ENCODE results near the gene MS4A4A. TPM values are rescaled to one million over a fixed set of nuclear protein-coding genes. Genes with fewer than 3 reads are reported as not detected.

MS4A4A gene
- total RNA-seq, result 10 to 100 TPM in 1 of 2 donors, 1 to 10 TPM in 1; 1.3 to 16.3 TPM

DNA sequence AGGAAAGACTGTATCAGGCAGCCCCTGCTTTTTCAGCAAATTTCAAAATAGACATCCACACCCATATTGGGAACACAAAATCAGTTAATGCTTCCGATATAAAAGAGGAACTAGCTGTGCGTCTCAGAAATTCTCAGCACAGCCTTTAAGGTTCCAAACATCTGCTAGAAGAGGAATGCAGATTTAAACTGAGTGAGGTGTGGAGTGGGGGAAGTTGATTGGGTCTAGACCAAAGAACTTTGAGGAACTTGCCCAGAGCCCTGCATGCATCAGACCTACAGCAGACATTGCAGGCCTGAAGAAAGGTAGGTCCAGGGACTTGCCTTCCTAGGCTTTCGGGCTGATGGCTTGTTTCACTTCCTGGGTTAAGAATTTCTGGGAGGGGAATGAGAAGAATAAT lies at the start of gene MS4A4A:
TSS of gene MS4A4A (plus strand) at position 255 of the 400 bp plus-strand sequence. CDS start at position 265, 10 bp downstream.
- no peak for ATAC-seq
- Histone ChIP-seq H3K4me3 (no peak within 1 kb of the TSS), H3K9me3 (no peaks in the 10 kb centered on the region), H3K27me3 (no peaks in the 10 kb centered on the region), H3K4me1 (no peaks in the 10 kb centered on the region), H3K36me3 (replicated peaks in 1 of 2; ENCODE audit: insufficient read depth in 1 of 2, low read depth in 2 of 2) (no peaks in the 10 kb centered on the region), H3K27ac (peak within 1 kb of the TSS in 1 of 4 donors; percentile 58)
- DNase-seq, result peak in 2 of 4 donors; percentile 14 to 60
- 80 to 83% methylated on average over 3 of the region's 3 CpGs for WGBS, 2 donors
- TF ChIP-seq, protein P1, sequence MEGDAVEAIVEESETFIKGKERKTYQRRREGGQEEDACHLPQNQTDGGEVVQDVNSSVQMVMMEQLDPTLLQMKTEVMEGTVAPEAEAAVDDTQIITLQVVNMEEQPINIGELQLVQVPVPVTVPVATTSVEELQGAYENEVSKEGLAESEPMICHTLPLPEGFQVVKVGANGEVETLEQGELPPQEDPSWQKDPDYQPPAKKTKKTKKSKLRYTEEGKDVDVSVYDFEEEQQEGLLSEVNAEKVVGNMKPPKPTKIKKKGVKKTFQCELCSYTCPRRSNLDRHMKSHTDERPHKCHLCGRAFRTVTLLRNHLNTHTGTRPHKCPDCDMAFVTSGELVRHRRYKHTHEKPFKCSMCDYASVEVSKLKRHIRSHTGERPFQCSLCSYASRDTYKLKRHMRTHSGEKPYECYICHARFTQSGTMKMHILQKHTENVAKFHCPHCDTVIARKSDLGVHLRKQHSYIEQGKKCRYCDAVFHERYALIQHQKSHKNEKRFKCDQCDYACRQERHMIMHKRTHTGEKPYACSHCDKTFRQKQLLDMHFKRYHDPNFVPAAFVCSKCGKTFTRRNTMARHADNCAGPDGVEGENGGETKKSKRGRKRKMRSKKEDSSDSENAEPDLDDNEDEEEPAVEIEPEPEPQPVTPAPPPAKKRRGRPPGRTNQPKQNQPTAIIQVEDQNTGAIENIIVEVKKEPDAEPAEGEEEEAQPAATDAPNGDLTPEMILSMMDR (IDR thresholded peaks at IDR 0.05), result no peak
- TF ChIP-seq POLR2A (IDR thresholded peaks at IDR 0.05), result peak in 1 of 3 donors; percentile 58
- intact Hi-C loops (cut with DNase I), result no loop called here

DNA sequence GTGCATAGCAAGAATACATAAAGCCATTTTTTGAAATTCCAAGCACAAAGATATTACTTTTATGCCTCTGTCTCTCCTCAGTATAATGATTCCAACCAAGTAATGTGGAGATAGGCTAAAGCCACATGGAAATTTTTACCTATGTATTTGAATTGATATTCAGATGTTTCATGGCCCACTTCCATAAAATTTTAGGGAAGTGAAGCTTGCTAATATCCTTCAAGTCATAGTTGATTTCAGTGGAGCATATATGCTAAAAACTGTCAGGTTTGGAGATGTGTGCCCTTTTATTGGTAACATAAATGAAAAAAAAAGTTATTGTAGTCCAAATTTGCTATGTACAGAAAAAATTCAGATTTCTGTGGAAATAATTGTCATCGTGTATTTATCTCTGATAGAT lies 49.8 kb upstream of the MS4A4A start:
- Histone ChIP-seq H3K4me3 (no peak overlapping the region), H3K36me3 (replicated peaks in 1 of 2; ENCODE audit: insufficient read depth in 1 of 2, low read depth in 2 of 2) (no peaks in the 10 kb centered on the region), H3K9me3 (no peaks in the 10 kb centered on the region), H3K4me1 (no peaks in the 10 kb centered on the region), H3K27me3 (no peaks in the 10 kb centered on the region), H3K27ac (no peak overlapping the region)
- DNase-seq (no peak), ATAC-seq (no peak)
- 43 to 52% methylated on average over 1 of the region's 1 CpG for WGBS, 2 donors
- TF ChIP-seq, protein P1 (IDR thresholded peaks at IDR 0.05), result no peak
- no peak for TF ChIP-seq POLR2A (IDR thresholded peaks at IDR 0.05)
- intact Hi-C loops (cut with DNase I), result no loop called here

DNA sequence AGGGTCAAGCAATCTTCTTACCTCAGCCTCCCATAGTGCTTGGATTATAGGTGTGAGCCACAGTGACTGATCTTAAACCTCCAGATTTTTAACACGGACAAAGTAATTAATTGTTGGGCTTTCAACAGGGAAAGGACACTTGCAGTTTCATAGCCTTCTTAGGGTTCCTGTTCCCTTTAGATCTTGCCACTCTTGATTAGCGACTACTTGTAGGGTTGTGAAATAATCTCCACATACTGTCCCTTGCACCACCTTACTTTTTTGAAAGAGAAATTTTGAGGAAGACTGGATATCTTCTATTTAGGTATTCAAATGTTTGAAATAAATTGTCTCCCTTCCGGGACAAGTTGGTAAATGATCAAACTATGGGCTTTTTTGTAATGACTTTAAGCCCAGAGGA lies 45.1 kb upstream of the MS4A4A start:
- H3K4me3 ChIP-seq, result no peak overlapping the region
- no peak for ATAC-seq
- no peak for TF ChIP-seq POLR2A (IDR thresholded peaks at IDR 0.05)
- TF ChIP-seq, protein P1 (IDR thresholded peaks at IDR 0.05), result no peak
- WGBS, 2 donors, result 49 to 59% methylated on average over 3 of the region's 3 CpGs
- H3K4me1 ChIP-seq, result no peaks in the 10 kb centered on the region
- no peaks in the 10 kb centered on the region for H3K36me3 ChIP-seq (replicated peaks in 1 of 2; ENCODE audit: insufficient read depth in 1 of 2, low read depth in 2 of 2)
- no peaks in the 10 kb centered on the region for H3K27me3 ChIP-seq
- intact Hi-C loops (cut with DNase I), result no loop called here
- H3K9me3 ChIP-seq, result no peaks in the 10 kb centered on the region
- DNase-seq, result no peak
- no peak overlapping the region for H3K27ac ChIP-seq

- Histone ChIP-seq H3K9me3 (no peaks in the 10 kb centered on the region), H3K27ac (no peak overlapping the region), H3K36me3 (replicated peaks in 1 of 2; ENCODE audit: insufficient read depth in 1 of 2, low read depth in 2 of 2) (no peaks in the 10 kb centered on the region), H3K27me3 (no peaks in the 10 kb centered on the region), H3K4me3 (no peak overlapping the region), H3K4me1 (no peaks in the 10 kb centered on the region)
- DNase-seq, result no peak
- WGBS, 2 donors, result 77 to 85% methylated on average over 5 of the region's 5 CpGs
- no peak for TF ChIP-seq POLR2A (IDR thresholded peaks at IDR 0.05)
- TF ChIP-seq, protein P1 (IDR thresholded peaks at IDR 0.05), result no peak
- ATAC-seq, result no peak
- intact Hi-C loops (cut with DNase I), result no loop called here
These were observed 39.8 kb upstream of the MS4A4A start for GRCh38 chr11:60240662-60241061.

DNA sequence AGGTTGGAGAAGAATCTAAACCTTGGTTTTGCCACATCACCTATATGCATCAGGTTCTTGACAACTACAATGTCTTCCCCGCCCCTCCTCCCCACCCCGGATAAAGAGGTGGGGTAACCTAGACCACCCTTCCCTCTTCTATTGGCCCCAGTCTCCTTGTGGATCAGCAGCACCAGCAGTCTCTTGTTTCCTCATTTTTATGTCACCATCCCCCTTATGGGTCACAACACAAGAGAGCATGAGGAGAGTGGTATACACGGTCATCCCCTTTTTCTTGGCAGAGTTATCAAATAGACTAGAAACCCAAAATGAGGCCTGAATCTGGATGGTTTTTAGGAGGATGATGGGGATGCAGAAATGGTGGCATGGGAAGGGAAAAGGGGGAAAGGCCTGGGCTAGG lies 38.7 kb upstream of the MS4A4A start:
- TF ChIP-seq, protein P1 (IDR thresholded peaks at IDR 0.05), result no peak
- no peak for TF ChIP-seq POLR2A (IDR thresholded peaks at IDR 0.05)
- H3K27me3 ChIP-seq, result no peaks in the 10 kb centered on the region
- WGBS, 2 donors, result 66 to 81% methylated on average over 3 of the region's 3 CpGs
- no peak for ATAC-seq
- no peaks in the 10 kb centered on the region for H3K9me3 ChIP-seq
- no peak overlapping the region for H3K27ac ChIP-seq
- H3K36me3 ChIP-seq (replicated peaks in 1 of 2; ENCODE audit: insufficient read depth in 1 of 2, low read depth in 2 of 2), result no peaks in the 10 kb centered on the region
- no peaks in the 10 kb centered on the region for H3K4me1 ChIP-seq
- intact Hi-C loops (cut with DNase I), result no loop called here
- DNase-seq, result no peak
- no peak overlapping the region for H3K4me3 ChIP-seq

All from body of pancreas (tissue), 4 donors.